SKM-1 (cell line): ENCODE measurements around the gene AP1M1.

Experiments
- DNase-seq: peaks from one replicate; lab custom pipeline; 2025; ENCODE audit not compliant: unreplicated experiment; lab: John Stamatoyannopoulos, UW

AP1M1 gene

GRCh38 chr19:16185123-16185767 lies 12.5 kb upstream of the AP1M1 start, which contains the start of gene FAM32A:
FAM32A (plus strand) TSS chr19:16185410; CDS start chr19:16185443, 33 bp downstream.
- DNase-seq = peak; percentile 96

- no peak for DNase-seq
Observed at GRCh38 chr19:16185768-16186123, 12.0 kb upstream of the AP1M1 start.

- no peak for DNase-seq
Observed at GRCh38 chr19:16188521-16188920, 9.2 kb upstream of the AP1M1 start.

GRCh38 chr19:16190198-16190597 lies 7.5 kb upstream of the AP1M1 start:
- DNase-seq = no peak

- no peak for DNase-seq
Observed at GRCh38 chr19:16190736-16191135, 7.0 kb upstream of the AP1M1 start.

GRCh38 chr19:16191216-16191908 lies 6.3 kb upstream of the AP1M1 start:
- DNase-seq = no peak

GRCh38 chr19:16193466-16193865 lies 4.2 kb upstream of the AP1M1 start:
- no peak for DNase-seq

GRCh38 chr19:16197188-16197621 lies 506 bp upstream of the AP1M1 start:
- DNase-seq = no peak

- DNase-seq = no peak
Observed at GRCh38 chr19:16198370-16198651, 600 bp downstream of the AP1M1 start.

GRCh38 chr19:16199275-16199932 lies 1.7 kb downstream of the AP1M1 start:
- no peak for DNase-seq

GRCh38 chr19:16200038-16201010 lies 2.6 kb downstream of the AP1M1 start:
- DNase-seq = peak; percentile 12

GRCh38 chr19:16201011-16201391 lies 3.3 kb downstream of the AP1M1 start:
- no peak for DNase-seq

- no peak for DNase-seq
Observed at GRCh38 chr19:16202320-16203255, 4.9 kb downstream of the AP1M1 start.

GRCh38 chr19:16203256-16204004 lies 5.7 kb downstream of the AP1M1 start:
- DNase-seq = no peak

- no peak for DNase-seq
Observed at GRCh38 chr19:16204005-16204294, 6.2 kb downstream of the AP1M1 start.

- DNase-seq = no peak
Observed at GRCh38 chr19:16205205-16206045, 7.7 kb downstream of the AP1M1 start.

GRCh38 chr19:16206046-16206605 lies 8.4 kb downstream of the AP1M1 start:
- no peak for DNase-seq

- DNase-seq = no peak
Observed at GRCh38 chr19:16206637-16207036, 8.9 kb downstream of the AP1M1 start.
